ENCODE measurements around the gene PPP4C. TPM values are rescaled to one million over a fixed set of nuclear protein-coding genes. Genes with fewer than 3 reads are reported as not detected.

Gene PPP4C
- total and polyA plus RNA-seq, 2 of the 8 experiments (the other 6 are each of a cell fraction or from before 2014, with no cell fraction given): 148 to 298 TPM

DNA sequence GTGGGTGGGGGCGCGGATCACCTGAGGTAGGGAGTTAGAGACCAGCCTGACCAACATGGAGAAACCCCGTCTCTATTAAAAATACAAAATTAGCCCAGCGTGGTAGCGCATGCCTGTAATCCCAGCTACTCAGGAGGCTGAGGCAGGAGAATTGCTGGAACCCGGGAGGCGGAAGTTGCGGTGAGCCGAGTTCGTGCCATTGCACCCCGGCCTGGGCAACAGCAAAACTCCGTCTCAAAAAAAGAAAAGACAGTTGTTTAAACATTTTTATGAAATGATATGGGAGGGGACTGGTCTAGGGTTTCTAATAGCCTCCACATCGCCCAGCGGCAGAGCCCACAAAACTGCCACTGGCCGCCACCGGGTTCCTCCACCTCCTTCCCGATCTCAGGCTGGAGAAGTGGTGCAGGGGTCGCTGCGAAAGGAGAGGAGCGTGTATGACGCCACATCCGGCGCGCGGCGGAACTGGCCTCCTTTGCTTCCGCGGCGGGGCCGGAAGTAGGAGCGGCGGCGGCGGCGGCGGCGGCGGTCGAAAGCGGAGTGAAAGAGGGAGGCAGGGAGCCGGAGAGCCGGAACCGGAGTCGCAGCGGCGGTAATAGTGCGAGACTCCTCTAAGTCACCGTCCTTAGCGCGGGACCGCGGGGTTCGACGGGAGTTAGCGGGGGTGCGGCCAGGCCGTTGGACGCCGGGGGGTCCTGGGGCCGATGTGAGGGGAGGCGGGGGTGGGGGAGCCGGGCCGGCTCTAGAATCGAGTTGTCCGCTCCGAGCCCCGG, at the start of gene PPP4C (continued):
- TF ChIP-seq SRF (IDR thresholded peaks at IDR 0.05; ENCODE audit: low read depth, low read length): no peak
- no peak for TF ChIP-seq SIRT6 (IDR thresholded peaks at IDR 0.05; ENCODE audit: low read length)
- no peak for TF ChIP-seq SP1 (IDR thresholded peaks at IDR 0.05; ENCODE audit: low read depth, low read length)
- TF ChIP-seq RFX5 (IDR thresholded peaks at IDR 0.05; ENCODE audit: borderline replicate concordance, low read depth, low read length): no peak
- 0 out of 2 replicates have a peak, but pooled peaks have one; percentile 34 for TF ChIP-seq JUND (IDR thresholded peaks at IDR 0.05; ENCODE audit: low read length)
- no peak for TF ChIP-seq SP4 (IDR thresholded peaks at IDR 0.05; ENCODE audit: low read length)
- TF ChIP-seq SUZ12 (IDR thresholded peaks at IDR 0.05; ENCODE audit: low read length): no peak
- peak in 1 of 2 experiments; percentile 84; a peak in 2 of 3 replicates for TF ChIP-seq POLR2A (IDR thresholded peaks at IDR 0.05; ENCODE audit: control extremely low read depth in 1 of 2, low read depth in 2 of 2, low read length in 2 of 2)
- peak; percentile 67 for TF ChIP-seq TBP (IDR thresholded peaks at IDR 0.05; ENCODE audit: low read depth, low read length)
- peak; percentile 84 for TF ChIP-seq POLR2AphosphoS5 (IDR thresholded peaks at IDR 0.05; ENCODE audit: low read depth, low read length)
- TF ChIP-seq TCF12 (IDR thresholded peaks at IDR 0.05; ENCODE audit: low read depth, low read length): no peak
- TF ChIP-seq POU5F1 (IDR thresholded peaks at IDR 0.05; ENCODE audit: low read depth, low read length): no peak
- TF ChIP-seq YY1 (IDR thresholded peaks at IDR 0.05; ENCODE audit: low read depth, low read length): no peak
- TF ChIP-seq EP300 (IDR thresholded peaks at IDR 0.05; ENCODE audit: borderline replicate concordance in 1 of 2, low read depth in 2 of 2, low read length in 2 of 2): peak in 1 of 2 experiments; percentile 88; a peak in 2 of 3 replicates
